HFF-Myc (cell line): Measurements from ENCODE around the gene PIGR.

Experiments
- DNase-seq: peaks from one replicate; pipeline ENCODE4 v3.0.0-alpha.2; 2011; ENCODE audit warnings: low read depth; ENCODE audit errors: extremely low read depth
- H3K4me3 ChIP-seq: replicated peaks from 2 replicates; pipeline ENCODE4 v1.5.1; 2011; ENCODE audit warnings: low read depth, mild to moderate bottlenecking, control low read depth, low read length
- TF ChIP-seq, protein P1 (sequence below): IDR thresholded peaks from 2 replicates; pipeline ENCODE4 v1.5.1; 2012; ENCODE audit warnings: mild to moderate bottlenecking, low read depth, low read length, control low read depth; ENCODE audit errors: missing control alignments

Gene PIGR

DNA sequence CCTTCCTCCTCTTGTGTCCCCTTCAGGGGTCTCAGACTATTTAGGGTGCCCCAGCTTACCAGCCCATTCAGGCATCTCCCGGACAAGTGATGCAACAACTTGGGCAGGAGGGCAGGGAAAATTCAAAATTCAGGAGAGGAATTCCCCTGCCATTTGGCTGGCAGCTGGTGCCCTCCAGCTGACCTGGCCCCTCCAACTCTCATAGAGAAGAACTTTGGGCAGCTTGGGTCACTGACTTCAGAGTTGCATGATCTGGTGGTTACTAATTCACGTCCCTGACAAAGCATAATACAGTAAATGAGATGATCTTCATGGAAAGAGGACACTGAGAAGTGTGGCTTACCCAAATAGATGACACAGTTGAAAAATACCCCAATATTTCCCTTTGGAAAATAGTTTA is 24.2 kb upstream of the PIGR start, which contains the start of gene FCAMR:
Gene FCAMR (minus strand): TSS at position 15 of the 400 bp plus-strand sequence. CDS start 335 bp downstream, outside the sequence.
- DNase-seq: no peak
- no peak within 1 kb of the TSS for H3K4me3 ChIP-seq
- TF ChIP-seq, protein P1, sequence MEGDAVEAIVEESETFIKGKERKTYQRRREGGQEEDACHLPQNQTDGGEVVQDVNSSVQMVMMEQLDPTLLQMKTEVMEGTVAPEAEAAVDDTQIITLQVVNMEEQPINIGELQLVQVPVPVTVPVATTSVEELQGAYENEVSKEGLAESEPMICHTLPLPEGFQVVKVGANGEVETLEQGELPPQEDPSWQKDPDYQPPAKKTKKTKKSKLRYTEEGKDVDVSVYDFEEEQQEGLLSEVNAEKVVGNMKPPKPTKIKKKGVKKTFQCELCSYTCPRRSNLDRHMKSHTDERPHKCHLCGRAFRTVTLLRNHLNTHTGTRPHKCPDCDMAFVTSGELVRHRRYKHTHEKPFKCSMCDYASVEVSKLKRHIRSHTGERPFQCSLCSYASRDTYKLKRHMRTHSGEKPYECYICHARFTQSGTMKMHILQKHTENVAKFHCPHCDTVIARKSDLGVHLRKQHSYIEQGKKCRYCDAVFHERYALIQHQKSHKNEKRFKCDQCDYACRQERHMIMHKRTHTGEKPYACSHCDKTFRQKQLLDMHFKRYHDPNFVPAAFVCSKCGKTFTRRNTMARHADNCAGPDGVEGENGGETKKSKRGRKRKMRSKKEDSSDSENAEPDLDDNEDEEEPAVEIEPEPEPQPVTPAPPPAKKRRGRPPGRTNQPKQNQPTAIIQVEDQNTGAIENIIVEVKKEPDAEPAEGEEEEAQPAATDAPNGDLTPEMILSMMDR: no peak

- TF ChIP-seq, protein P1: no peak
- no peak overlapping the region for H3K4me3 ChIP-seq
Observed at GRCh38 chr1:206969090-206969489, 22.8 kb upstream of the PIGR start.

DNA sequence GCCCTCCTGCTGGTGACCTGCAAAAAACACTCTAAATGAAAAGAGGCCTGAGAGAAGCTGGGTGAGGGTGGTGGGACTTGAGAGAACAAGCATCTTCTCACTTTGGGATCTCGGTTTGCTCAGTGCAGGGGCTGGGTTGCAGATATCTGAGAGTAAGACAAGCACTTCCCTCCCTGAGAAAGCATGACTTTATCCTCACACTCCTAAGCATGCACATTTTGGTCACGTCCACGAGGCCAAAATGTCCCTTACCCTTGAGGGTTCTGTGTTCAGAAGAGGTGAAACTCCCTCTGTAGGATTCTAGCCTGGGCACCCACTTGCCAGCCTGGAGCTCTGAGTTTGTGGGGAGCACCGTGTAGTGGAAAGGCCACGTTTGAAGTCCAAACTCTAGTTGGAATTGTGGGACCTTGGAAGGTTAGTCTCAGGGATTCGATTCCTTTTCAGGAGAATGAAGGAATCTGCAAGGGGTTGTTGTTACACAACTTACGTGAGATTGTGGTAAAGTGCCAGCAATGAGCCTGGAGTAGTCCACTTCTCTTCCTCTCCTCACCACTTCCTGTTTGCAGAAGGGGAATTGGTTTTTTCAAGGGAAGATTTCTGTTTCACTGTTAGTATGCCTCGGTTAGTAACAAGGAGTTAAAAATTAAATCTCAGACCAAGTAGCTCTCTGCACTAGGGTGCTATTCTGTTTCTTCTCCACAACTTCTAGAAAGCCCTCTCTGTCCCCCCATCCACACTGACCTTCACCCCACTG is 21.0 kb upstream of the PIGR start:
- TF ChIP-seq, protein P1: no peak
- no peak overlapping the region for H3K4me3 ChIP-seq
- DNase-seq: no peak

More at GRCh38 chr1:206969090-206969489, 22.8 kb upstream of the PIGR start:
- DNase-seq: no peak

DNA sequence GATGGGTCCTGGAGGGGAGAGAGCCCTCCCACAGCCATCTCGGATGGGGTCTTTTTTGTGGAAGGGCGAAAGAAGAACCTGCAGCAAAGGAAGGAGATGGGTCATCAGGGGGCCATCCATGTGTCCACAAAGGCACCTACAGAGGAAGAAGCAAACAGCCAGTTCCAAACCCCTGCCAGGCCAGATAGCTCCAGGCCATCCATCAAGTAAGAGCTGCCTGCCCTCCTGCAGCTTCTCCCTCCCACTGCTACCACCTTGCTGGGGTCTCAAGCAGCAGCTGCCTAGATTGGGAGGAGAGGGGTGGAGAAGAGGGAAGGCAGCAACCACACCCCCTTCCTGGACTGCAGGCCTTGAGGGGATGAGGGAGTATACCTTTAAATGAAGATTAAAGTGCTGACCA is 19.5 kb upstream of the PIGR start:
- no peak for DNase-seq
- TF ChIP-seq, protein P1: no peak
- no peak overlapping the region for H3K4me3 ChIP-seq

GRCh38 chr1:206963740-206964139 is 17.5 kb upstream of the PIGR start:
- H3K4me3 ChIP-seq: no peak overlapping the region
- DNase-seq: no peak
- TF ChIP-seq, protein P1: no peak

DNA sequence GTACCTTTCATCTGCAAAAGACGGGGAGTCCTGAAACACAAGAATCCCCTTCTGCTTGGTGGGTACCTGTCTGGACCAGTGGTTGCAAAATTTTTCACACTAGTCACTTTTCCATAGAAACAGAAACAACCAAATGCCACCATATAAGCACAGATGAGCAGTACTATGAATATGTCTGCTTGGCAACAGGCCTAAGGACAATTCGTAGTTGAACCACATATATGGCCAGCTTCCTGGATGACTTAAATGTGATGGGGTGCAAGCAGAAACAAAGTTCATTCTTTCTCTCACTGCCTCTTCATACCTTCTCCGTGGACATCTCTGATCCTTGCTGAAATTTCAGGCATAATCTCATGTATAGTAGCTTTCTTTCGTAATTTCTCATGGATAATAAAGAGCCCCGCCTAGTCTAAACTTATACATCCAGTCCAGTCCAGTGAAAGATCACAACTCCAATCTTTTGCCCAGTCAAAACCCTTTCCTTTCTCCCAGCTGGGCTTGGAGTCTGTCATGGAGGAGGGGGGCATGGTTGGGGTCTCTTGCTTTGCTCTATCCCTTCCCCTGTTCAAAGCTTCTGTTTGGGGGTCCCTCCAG is 16.9 kb upstream of the PIGR start:
- H3K4me3 ChIP-seq: no peak overlapping the region
- DNase-seq: no peak
- TF ChIP-seq, protein P1: no peak

DNA sequence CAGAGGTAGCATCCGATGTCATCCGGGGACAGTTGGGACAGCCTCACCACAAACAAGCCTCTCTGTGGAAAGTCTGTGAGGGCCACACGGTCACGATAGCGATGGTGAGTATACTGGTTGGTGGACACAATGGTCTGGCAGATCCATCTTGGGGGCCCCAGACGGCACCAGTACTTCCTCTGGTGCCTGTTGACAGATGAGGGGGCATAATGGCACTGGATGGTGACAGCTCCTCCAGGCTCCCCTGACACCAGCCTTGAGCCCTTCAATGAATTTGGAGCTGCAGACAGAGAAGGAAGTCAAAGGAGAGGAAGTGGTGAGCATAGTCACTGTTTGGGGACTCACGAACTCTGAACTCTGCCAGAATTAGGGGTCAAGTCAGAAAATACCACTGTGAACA is 16.0 kb upstream of the PIGR start:
- TF ChIP-seq, protein P1: no peak
- no peak for DNase-seq
- no peak overlapping the region for H3K4me3 ChIP-seq
